Endothelial cell of umbilical vein (primary cell): ENCODE measurements around the gene CHMP5. TPM values are rescaled to one million over a fixed set of nuclear protein-coding genes. Genes with fewer than 3 reads are reported as not detected.
A peak's percentile ranks its signal among the peaks of the same experiment; 100 is the strongest.

Experiments used
- BruUV-seq: library from RNA; stranded (reverse); fragments of 400-500 nt; replicated peaks from 2 replicates; lab custom pipeline; 2021; lab: Mats Ljungman, UMichigan
- CTCF ChIA-PET: fragments of 300-600, 350-600 bp; sonication (Branson Sonifier 250); formaldehyde crosslinking; loops from one replicate; lab custom pipeline; 2021; ENCODE audit warnings: antibody characterized with exemption, inconsistent platforms; lab: Charles Lee
- POLR2A ChIA-PET: fragments of 300-600, 350-600 bp; sonication (Branson Sonifier 250); formaldehyde crosslinking; loops from one replicate; lab custom pipeline; 2021; ENCODE audit warnings: antibody characterized with exemption, inconsistent platforms; lab: Charles Lee
- DNase-seq: peaks from one replicate; pipeline ENCODE4 v3.0.0-alpha.2; 2011; ENCODE audit warnings: low read depth, low spot score
- FAIRE-seq: peaks from 2 replicates; lab custom pipeline; 2011; peaks lifted over from hg19 to GRCh38; lab: Jason Lieb, UNC
- H2AFZ ChIP-seq: 2 replicates; pipeline ENCODE4 v1.6.0; 2012; ENCODE audit warnings: low read depth, low read length, control low read depth, inconsistent platforms
- H3K27ac ChIP-seq: 2 replicates; pipeline ENCODE4 v1.5.1; 2011; ENCODE audit warnings: low read depth, mild to moderate bottlenecking, control low read depth, low read length, moderate library complexity; ENCODE audit not compliant: insufficient read depth
- H3K27me3 ChIP-seq, 2 experiments: 2 replicates each; pipeline versions ENCODE4 v1.6.0 to v1.6.1; 2011; ENCODE audit warnings: low read length in 2 of 2, mixed read lengths in 1 of 2; ENCODE audit not compliant: control insufficient read depth in 2 of 2, insufficient read depth in 2 of 2
- H3K36me3 ChIP-seq, 2 experiments: 2 replicates in 1 of 2; 3 replicates in 1 of 2; pipeline ENCODE4 v1.5.1; 2011; ENCODE audit warnings: low read length in 2 of 2, mild to moderate bottlenecking in 1 of 2, moderate library complexity in 1 of 2; ENCODE audit not compliant: control insufficient read depth in 2 of 2, insufficient read depth in 2 of 2; ENCODE audit errors: extremely low read depth in 1 of 2
- H3K4me1 ChIP-seq: 3 replicates; pipeline ENCODE4 v1.5.1; 2011; ENCODE audit warnings: mild to moderate bottlenecking, low read length; ENCODE audit not compliant: control insufficient read depth, insufficient read depth; ENCODE audit errors: extremely low read depth
- H3K4me2 ChIP-seq: 2 replicates; pipeline ENCODE4 v1.6.1; 2011; ENCODE audit warnings: low read length, control low read depth, mixed read lengths; ENCODE audit not compliant: insufficient read depth
- H3K4me3 ChIP-seq, 3 experiments: fragments of 200-600 bp in 1 of 3; sonication (generic), shearing (Covaris generic) in 1 of 3; replicated peaks in 1 of 3; 2 replicates each; pipeline ENCODE4 v1.5.1; 2011 to 2016; ENCODE audit warnings: control low read depth in 3 of 3, low read length in 3 of 3, mild to moderate bottlenecking in 2 of 3, inconsistent platforms in 1 of 3, low read depth in 1 of 3, moderate library complexity in 1 of 3; ENCODE audit not compliant: insufficient read depth in 1 of 3
- H3K79me2 ChIP-seq: 2 replicates; pipeline ENCODE4 v1.6.0; 2012; ENCODE audit warnings: low read length, inconsistent platforms; ENCODE audit not compliant: control insufficient read depth, insufficient read depth
- H3K9ac ChIP-seq: replicated peaks from 2 replicates; pipeline ENCODE3; 2011; ENCODE audit warnings: low read length, control low read depth; ENCODE audit not compliant: insufficient read depth; ENCODE audit errors: extremely low read depth
- H3K9me1 ChIP-seq: replicated peaks from 3 replicates; pipeline ENCODE4 v1.6.0; 2011; ENCODE audit warnings: mild to moderate bottlenecking, low read length; ENCODE audit not compliant: control insufficient read depth, insufficient read depth; ENCODE audit errors: extremely low read depth
- H3K9me3 ChIP-seq: replicated peaks from 2 replicates; pipeline ENCODE4 v1.5.1; 2012; ENCODE audit warnings: low read length, inconsistent platforms; ENCODE audit not compliant: control insufficient read depth, insufficient read depth
- H4K20me1 ChIP-seq: replicated peaks from 2 replicates; pipeline ENCODE3; 2011; ENCODE audit warnings: mild to moderate bottlenecking, low read length; ENCODE audit not compliant: control insufficient read depth, insufficient read depth; ENCODE audit errors: extremely low read depth
- EZH2 ChIP-seq: IDR thresholded peaks from 2 replicates; pipeline ENCODE4 v1.6.1; 2012; ENCODE audit warnings: borderline replicate concordance, low read depth, mild to moderate bottlenecking, moderate library complexity, low read length, inconsistent platforms; ENCODE audit not compliant: severe bottlenecking
- FOS ChIP-seq: IDR thresholded peaks from 2 replicates; pipeline ENCODE4 v1.6.1; 2011; ENCODE audit warnings: mild to moderate bottlenecking, low read length, moderate library complexity, borderline replicate concordance; ENCODE audit not compliant: insufficient read depth
- GATA2 ChIP-seq: IDR thresholded peaks from 2 replicates; pipeline ENCODE4 v1.7.0; 2011; ENCODE audit warnings: low read depth, mild to moderate bottlenecking, moderate library complexity, mixed read lengths, low read length; ENCODE audit not compliant: insufficient read length, insufficient read depth
- JUN ChIP-seq: IDR thresholded peaks from 2 replicates; pipeline ENCODE4 v1.6.1; 2011; ENCODE audit warnings: borderline replicate concordance, low read depth; ENCODE audit not compliant: insufficient read length, insufficient read depth
- MYC ChIP-seq: IDR thresholded peaks from one replicate; pipeline ENCODE4 v1.6.1; 2011; ENCODE audit warnings: mild to moderate bottlenecking, low read depth, low read length
- POLR2A ChIP-seq: IDR thresholded peaks from 2 replicates; pipeline ENCODE4 v1.6.1; 2012; ENCODE audit warnings: low read depth, mild to moderate bottlenecking, control low read depth, low read length
- POLR2AphosphoS5 ChIP-seq: IDR thresholded peaks from 2 replicates; pipeline ENCODE4 v1.6.1; 2012; ENCODE audit warnings: low read depth, mild to moderate bottlenecking, control low read depth, low read length, moderate library complexity; ENCODE audit not compliant: insufficient read depth
- dilution Hi-C: fragments of 300-500 bp; cut with MboI; formaldehyde crosslinking; loops from one replicate; pipeline ENCODE4 v1.15.0; 2019; ENCODE audit warnings: low sequenced_read_pairs; ENCODE audit not compliant: extremely low pct_ligation_motif_present
- intact Hi-C: fragments of 100-400 bp; cut with micrococcal nuclease; formaldehyde crosslinking; loops from one replicate; pipeline ENCODE4 v1.10.0; 2022
- polyA plus RNA-seq, 4 experiments: library from polyadenylated mRNA; depleted of rRNA in 3 of 4; stranded (reverse) in 3 of 4; unstranded in 1 of 4; fragments of >200 nt; gene quantifications; 2 replicates each; pipeline versions ENCODE4 v1.2.1 to v1.2.3, GENCODE V29; 2011 to 2012; ENCODE audit warnings: missing spikeins in 1 of 4
- total RNA-seq: library from RNA; stranded (reverse); gene quantifications from 2 replicates; pipeline ENCODE4 v1.2.3, GENCODE V29; 2021
- TF ChIP-seq, protein P1 (sequence below), 2 donors: IDR thresholded peaks; 1 replicate in 1 of 2; 2 replicates in 1 of 2; pipeline ENCODE4 v1.5.1; 2011; ENCODE audit warnings: low read length in 2 of 2, mild to moderate bottlenecking in 2 of 2, moderate library complexity in 2 of 2, control low read depth in 1 of 2, inconsistent platforms in 1 of 2, low read depth in 1 of 2; ENCODE audit not compliant: insufficient read depth in 1 of 2; ENCODE audit errors: extremely low read depth in 1 of 2
- TF ChIP-seq, protein P2 (sequence below): IDR thresholded peaks from 2 replicates; pipeline ENCODE4 v1.6.1; 2011; ENCODE audit not compliant: insufficient read depth, insufficient read length

The CHMP5 gene
- total and polyA plus RNA-seq, 2 donors (not counting 3 experiments of a cell fraction or from before 2014, with no cell fraction given), result 33.2 to 55.8 TPM

- no peak overlapping the region for H3K4me3 ChIP-seq
- dilution Hi-C loops, result no loop called here
- no peaks in the 10 kb centered on the region for H3K27me3 ChIP-seq
- intact Hi-C loops, result loop anchor here (2.0 kb wide), 2 partner anchors 29 to 37 kb away; no protein-coding TSS in a partner anchor
- BruUV-seq, result no TSS peak
- TF ChIP-seq FOS (no peak), EZH2 (no peak), JUN (no peak), MYC (no peak), GATA2 (no peak), POLR2AphosphoS5 (no peak), POLR2A (no peak)
- TF ChIP-seq, protein P1, sequence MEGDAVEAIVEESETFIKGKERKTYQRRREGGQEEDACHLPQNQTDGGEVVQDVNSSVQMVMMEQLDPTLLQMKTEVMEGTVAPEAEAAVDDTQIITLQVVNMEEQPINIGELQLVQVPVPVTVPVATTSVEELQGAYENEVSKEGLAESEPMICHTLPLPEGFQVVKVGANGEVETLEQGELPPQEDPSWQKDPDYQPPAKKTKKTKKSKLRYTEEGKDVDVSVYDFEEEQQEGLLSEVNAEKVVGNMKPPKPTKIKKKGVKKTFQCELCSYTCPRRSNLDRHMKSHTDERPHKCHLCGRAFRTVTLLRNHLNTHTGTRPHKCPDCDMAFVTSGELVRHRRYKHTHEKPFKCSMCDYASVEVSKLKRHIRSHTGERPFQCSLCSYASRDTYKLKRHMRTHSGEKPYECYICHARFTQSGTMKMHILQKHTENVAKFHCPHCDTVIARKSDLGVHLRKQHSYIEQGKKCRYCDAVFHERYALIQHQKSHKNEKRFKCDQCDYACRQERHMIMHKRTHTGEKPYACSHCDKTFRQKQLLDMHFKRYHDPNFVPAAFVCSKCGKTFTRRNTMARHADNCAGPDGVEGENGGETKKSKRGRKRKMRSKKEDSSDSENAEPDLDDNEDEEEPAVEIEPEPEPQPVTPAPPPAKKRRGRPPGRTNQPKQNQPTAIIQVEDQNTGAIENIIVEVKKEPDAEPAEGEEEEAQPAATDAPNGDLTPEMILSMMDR (IDR thresholded peaks at IDR 0.05; ENCODE audit: extremely low read depth in 1 of 2, insufficient read depth in 1 of 2, low read depth in 1 of 2, low read length in 2 of 2), result no peak
- TF ChIP-seq, protein P2, sequence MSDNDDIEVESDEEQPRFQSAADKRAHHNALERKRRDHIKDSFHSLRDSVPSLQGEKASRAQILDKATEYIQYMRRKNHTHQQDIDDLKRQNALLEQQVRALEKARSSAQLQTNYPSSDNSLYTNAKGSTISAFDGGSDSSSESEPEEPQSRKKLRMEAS, result no peak
- no peak overlapping the region for H3K27ac ChIP-seq
- H4K20me1 ChIP-seq, result no peaks in the 10 kb centered on the region
- peaks cover 13% of the 10 kb centered on the region for H3K4me1 ChIP-seq
- no peak overlapping the region for H3K9ac ChIP-seq
- peaks cover 2 to 10% of the 10 kb centered on the region in 2 experiments for H3K36me3 ChIP-seq
- no peak overlapping the region for H2AFZ ChIP-seq
- peak overlapping the region; percentile 2 for H3K4me2 ChIP-seq
- no peaks in the 10 kb centered on the region for H3K9me1 ChIP-seq
- FAIRE-seq (peak; percentile 40), DNase-seq (no peak)
- no peaks in the 10 kb centered on the region for H3K9me3 ChIP-seq
- POLR2A ChIA-PET, result no interaction called here
- CTCF ChIA-PET, result interaction anchor here (2.8 kb wide), 1 partner anchor 161 kb away, joined by 31 read pairs; no protein-coding TSS in a partner anchor
- peaks cover 43% of the 10 kb centered on the region for H3K79me2 ChIP-seq
Measured at GRCh38 chr9:33291901-33292300, 27.1 kb downstream of the CHMP5 start.
